GM11168 (cell line): ENCODE results near the gene KRT32.

Experiments used
- in situ Hi-C: fragments of 300-500 bp; cut with MboI; formaldehyde crosslinking; loops from one replicate; pipeline ENCODE4 v1.12.0; 2022; ENCODE audit warnings: low sequenced_read_pairs; ENCODE audit not compliant: unreplicated experiment

KRT32 gene

DNA sequence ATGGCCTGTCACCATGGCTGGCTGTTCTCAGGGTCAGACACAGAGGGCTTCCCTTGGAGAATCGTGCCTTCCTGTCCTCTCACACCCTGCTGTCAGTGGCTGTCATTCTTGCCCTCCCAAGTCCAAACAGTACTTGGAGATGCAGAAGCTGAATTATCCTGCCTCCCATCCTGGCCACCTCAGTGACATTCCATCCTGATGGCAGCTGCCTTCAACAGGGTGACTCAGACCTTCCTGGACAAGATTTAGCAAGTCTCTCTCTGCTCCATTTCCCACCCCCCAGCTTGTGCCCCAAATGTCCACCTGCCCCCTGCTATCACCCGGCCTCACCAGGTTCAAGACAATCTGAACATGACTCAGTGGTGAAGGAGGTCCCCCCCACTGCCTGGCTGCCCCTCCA, 27.3 kb upstream of the KRT32 start:
- in situ Hi-C loops = no loop called here

DNA sequence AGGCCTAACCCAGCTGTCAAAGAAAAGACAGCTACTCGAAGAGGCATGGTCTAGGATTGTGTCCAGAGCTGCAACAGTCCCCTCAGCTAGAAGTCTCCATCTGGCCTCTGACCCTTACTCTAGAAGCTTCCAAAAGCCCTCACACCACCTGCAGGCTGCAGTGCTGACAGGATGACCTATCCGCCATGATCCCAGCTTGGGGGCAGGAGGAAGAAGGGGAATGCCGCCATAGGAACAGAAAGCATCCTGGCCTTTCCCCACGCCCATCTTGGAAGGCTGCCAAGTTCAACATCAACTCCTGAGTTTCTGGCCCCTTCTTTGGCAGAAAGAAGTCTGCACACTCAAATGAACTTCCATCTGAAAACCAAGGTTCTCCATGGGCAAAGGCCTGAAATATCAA, 25.6 kb upstream of the KRT32 start:
- in situ Hi-C loops = no loop called here

DNA sequence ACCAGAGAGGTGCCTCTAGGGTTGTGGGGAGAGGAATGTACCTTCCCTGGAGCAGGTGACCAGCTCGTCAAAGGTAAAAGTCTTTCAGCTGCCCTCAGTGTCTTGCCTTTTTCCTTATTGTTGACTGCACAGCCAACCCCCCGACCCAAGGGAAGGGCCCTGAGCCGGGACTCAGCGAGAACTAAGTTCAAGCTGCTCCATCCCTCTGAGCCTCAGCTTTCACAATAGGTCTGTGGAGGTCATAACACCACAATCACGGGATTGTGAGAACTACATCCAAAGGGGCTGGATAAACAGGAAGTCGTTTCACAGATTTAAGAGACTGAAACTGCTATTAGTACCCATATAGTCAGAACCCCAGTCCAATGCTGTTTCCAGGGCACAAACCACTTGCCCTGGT, 25.2 kb upstream of the KRT32 start:
- in situ Hi-C loops = no loop called here

DNA sequence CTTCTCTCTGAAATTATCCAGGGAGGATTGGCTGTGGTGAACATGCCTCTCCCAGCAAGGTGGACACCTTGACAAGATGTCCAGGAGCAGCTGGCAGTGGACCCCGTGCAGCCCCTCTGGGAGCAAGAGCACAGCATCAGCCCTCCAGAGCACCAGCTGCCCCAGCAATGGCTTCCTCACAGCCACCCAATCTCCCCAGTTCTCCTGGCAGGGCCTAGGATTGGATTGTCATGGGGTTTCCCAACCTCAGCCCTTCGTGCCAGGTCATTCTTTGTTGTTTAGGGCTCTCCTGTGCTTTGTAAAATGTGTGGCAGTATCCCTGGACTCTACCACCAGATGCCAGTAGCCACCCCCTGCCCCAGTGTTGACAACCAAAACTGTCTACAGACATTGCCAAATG, 24.3 kb upstream of the KRT32 start:
- in situ Hi-C loops = no loop called here

DNA sequence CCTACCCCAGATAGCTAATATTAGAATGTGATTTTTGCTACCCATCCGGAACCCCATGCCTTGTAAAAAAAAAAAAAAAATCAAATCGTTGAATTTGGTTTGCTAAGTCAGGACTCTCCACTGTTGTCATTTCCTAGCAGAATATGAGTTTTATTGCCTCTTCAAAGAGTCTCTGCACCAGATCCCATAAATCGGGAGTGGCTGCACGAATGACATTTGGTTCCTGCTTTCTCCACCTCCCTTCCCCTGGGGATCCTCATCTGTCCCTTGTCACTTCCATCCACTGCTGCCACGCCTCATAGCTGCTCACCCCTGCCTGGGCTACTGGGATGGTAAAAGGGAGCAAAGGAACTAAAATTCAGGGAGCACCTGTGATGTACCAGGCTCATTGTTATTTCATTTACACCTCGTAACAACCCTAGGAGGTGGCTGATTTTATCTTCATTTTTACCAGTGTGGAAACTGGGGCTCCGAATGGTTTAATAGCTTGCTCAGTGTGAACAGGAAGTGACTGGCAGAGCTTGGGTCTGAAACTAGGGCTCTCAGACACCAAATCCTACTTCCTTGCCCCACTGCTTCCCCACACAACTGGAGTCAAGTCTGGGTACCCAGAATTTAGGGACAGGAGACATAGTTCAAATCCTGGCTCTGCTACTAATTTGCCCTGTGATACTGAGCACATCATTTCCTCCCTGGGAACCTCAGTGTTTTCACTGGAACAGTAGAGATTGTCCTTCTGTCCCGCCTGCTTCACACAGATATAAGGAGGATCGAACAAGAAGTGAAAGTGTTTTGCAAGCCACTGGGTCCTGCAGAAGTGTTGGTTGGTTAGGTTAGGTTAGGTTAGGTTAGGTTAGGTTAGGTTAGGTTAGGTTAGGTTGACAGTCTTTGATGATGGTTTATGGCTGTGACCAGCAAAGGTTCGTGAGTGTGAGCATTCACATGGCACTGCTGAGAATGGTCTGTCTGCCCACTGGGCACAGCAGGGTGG, 23.1 kb upstream of the KRT32 start:
- in situ Hi-C loops = no loop called here

DNA sequence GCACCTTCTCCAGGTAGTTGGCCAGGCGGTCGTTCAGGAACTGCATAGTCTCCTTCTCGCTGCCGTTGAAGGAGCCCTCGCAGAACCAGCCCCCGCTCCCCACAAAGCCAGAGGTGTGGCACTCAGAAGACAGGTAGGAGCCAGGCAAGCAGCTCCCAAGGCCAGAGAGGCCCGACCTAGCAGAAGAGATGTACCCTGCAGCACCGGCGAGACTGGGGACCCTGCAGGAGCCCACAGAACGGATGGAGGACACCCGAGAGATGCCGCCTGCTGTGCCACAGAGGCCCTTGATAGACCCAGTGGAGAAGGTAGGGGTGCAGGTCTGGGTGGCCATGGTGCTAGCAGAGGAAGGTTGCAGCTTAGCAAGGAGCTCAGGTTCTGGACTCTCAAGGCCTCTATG, 22.3 kb upstream of the KRT32 start, which contains the start of gene KRT36:
Gene KRT36, minus strand, starts transcription at position 380 of the 400 bp plus-strand sequence. Its CDS starts 46 bp downstream, at position 334.
- in situ Hi-C loops = no loop called here

DNA sequence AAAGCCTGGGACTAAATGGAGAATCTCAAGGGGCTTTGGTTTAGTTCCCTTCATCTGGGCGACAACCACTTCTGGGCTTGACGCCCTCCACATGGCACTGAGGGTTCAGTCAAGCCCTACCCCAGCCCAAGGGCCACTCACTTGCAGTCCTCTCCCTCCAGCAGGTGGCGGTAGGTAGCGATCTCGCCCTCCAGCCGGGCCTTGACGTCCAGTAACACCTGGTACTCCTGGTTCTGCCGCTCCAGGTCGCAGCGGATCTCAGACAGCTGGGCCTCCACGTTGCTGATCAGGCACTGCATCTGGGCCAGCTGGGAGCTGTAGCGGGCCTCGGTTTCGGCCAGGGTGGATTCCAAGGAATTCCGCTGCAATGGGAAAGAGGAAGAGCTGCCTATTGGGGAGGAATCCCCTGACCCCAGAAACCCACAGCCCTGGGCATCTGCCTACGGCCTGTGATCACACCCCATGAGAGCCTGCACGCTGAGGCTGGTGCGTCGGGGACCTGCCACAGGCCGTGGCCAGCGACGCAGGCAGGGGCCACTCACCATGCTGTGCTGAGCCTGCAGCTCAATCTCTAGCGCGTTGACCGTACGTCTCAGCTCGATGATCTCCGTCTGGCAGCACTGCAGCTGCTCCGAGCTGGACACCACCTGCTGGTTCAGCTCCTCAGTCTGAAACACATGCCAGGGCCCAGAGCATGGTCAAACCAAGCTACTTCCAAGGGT, 19.8 kb upstream of the KRT32 start:
- in situ Hi-C loops = no loop called here

DNA sequence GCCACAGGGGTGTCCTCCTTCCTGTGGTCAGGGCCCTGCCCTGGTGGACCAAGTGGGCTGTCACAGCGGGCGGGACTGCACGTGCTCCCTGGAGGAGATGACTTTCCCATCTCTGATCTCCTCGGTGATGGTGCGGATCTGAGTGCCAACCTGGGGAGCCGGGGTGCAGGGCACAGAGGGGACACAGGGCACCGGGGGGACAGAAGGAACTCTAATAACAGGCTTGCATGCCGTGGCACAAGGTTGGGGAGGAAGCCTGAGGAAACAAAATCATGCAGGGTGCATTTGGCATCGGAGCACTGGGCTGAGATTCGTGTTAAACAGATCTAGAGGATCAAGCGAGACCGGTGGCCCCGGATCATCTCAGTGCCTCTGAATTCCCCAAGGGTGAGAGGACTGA, 19.1 kb upstream of the KRT32 start:
- in situ Hi-C loops = no loop called here

DNA sequence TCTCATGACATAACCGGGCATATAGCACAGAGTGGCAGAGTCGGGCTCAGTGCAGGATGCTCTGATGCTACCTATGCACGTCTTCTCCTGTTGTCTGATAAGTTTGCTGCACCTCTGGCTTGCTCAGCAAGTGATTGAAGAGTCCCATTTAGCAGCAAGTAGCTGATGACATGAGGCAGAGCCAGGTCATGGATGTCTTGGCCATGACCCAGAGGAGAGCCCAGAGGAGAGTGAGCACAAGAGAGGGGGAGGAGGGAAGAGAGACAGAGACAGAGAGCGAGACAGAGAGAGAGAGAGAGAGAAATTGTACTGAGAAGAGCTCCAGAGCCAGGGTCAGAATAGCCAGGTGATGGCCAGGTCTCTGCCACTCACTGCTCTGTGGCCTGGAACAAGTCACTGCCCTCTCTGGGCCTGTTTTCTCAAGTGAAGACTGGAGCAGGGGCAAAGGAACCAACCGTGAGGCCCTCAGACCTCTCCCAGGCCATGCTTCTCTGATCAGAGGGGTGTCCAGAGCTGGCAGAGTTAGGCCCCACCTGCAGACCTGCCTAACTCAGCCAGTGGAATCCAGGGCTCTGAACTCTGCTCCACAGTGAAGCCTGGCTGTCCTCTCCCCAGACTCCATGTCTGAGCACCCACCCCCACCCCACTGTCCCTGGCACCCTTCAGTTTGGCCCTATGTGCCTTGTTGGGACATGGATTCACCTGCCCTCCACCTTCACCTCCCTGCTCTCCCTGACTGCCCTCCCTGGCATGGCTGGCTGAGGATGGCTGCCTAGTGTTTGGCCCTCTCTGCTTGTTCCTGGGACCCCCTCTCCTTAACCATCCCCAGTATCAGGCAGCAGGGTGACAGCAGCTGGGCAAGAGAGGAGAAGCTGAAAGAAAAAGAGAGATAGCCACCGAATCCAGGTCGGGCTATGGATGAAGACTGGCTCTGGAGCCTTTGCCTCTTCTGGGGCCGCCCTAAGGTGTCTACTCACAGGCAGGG, 18.0 kb upstream of the KRT32 start:
- in situ Hi-C loops = no loop called here

DNA sequence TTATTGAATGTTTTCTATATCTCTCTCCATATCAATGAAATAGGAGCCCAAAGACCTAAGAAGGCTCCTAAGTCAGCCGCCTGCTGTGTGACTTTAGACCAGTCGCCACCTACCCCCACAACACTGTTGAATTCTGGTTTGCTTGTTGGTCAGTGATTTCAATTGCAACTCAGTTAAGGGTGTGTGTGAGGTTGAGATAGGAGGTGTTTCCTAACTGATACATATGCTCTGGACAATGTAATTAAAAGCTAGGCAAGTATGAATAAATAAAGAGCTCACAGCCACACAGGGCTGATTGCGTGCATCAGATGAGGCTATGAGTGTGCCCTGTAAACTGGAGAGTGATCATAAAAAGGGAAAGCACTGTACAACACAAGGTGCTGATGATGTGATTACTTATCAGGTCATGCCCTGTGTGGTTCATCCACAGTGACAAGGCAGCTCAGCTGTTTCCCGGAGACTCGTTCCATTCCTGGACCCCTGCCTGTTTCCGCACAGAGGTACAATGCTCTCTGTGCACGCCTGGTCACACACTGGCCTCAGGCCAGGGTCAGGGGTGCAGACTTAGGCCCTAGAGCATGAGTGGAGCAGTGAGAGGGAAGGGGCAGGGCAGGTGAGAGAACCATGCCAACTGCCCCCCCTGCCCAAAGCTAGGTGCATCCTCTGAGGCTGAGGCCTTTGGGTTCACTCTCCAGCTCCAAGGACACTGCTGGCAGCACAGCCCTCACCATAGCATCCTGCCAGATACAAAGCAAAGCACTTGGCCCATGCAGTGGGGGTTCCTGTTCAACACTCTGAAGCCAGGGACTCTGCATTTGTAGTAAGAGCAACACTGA, 17.0 kb upstream of the KRT32 start:
- in situ Hi-C loops = no loop called here

DNA sequence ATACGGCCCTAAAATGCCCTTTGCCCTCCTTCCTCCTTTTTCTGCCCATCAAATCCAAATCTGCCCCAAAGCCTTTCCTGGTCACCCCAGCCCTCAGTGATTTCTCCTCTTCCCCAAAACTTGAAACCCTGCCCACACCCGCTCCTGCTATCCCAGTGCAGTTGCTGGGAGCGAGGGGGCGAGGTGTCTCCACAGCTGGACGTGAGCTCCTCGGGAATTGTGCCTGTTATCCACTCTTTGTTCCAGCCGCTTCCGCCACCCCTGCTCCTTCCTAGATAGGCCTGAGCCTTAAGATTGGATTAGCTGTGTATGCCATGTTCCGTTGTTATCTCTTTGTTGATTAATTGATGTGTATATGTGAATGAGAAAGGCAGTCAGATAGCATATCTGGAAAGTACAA, 16.3 kb upstream of the KRT32 start:
- in situ Hi-C loops = no loop called here

DNA sequence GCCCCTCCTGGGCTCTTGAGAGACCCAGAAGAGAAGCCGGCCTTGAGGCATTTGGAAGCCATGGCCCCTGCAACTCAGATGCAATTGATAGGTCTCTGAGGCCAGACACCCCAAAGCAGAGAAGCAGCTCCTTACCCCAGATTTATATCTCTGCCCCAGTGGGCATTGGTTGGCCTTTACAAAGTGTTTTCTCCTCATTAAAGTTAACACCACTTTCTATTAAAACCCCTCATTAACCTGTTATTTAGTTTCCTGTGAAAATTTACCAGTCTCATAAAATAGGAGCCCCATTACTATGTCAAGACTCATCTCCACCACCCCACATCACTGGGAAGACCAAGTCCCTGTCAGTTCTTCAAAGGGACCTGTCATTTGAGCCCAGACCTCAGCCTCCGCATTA, 13.8 kb upstream of the KRT32 start, which contains the start of gene KRT35:
Gene KRT35, minus strand, starts transcription at position 116 of the 400 bp plus-strand sequence. Its CDS starts 54 bp downstream, at position 62.
- in situ Hi-C loops = no loop called here

DNA sequence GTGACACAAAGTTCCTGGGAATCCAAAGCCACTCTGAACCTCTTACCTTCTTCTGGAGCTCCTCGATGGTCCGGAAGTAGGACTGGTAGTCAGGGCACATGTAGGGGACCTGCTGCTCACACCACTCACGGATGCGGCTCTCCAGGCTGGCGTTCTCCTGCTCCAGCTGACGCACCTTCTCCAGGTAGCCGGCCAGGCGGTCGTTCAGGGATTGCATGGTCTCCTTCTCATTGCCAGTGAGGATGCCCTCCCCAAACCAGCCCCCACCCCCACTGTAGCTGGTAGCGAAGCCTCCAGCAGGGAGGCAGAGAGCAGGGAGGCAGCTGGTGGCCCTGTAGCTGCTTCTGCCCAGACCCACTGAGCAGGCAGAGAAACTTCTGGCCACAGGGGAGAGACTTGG, 13.4 kb upstream of the KRT32 start:
- in situ Hi-C loops = no loop called here

DNA sequence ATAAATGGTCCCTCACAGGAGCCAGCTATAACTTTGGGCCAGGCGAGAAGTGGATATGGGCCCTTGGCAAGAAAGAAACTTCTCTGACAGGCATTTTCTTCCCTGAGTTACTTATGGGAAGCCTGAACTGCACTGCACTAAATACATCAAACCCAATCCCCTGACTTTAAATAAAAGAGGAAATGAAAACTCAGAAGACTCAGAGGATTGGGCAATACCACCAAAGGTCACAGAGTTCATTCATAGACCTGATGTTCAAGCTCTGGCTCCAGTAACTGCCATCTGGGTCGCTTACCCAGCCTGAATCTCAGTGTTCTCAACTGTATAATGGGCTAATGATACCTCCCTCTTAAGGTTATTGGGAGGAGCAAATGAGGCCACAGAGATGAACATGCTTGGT, 12.9 kb upstream of the KRT32 start:
- in situ Hi-C loops = no loop called here

DNA sequence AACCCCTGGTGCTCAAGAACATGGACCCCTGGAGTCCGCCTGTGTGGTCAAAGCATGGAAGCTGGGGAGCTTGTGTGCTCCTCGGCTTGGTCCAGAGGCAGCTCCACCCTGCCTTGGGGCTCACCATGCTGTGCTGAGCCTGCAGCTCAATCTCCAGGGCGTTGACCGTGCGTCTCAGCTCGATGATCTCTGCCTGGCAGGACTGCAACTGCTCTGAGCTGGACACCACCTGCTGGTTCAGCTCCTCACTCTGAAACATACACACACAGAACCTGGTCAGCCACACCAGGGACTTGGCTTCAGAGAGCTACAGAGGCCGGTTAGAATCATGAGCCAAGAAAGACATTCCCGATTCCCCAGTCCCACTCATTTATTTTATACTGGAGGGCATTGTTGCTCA, 11.1 kb upstream of the KRT32 start:
- in situ Hi-C loops = no loop called here

DNA sequence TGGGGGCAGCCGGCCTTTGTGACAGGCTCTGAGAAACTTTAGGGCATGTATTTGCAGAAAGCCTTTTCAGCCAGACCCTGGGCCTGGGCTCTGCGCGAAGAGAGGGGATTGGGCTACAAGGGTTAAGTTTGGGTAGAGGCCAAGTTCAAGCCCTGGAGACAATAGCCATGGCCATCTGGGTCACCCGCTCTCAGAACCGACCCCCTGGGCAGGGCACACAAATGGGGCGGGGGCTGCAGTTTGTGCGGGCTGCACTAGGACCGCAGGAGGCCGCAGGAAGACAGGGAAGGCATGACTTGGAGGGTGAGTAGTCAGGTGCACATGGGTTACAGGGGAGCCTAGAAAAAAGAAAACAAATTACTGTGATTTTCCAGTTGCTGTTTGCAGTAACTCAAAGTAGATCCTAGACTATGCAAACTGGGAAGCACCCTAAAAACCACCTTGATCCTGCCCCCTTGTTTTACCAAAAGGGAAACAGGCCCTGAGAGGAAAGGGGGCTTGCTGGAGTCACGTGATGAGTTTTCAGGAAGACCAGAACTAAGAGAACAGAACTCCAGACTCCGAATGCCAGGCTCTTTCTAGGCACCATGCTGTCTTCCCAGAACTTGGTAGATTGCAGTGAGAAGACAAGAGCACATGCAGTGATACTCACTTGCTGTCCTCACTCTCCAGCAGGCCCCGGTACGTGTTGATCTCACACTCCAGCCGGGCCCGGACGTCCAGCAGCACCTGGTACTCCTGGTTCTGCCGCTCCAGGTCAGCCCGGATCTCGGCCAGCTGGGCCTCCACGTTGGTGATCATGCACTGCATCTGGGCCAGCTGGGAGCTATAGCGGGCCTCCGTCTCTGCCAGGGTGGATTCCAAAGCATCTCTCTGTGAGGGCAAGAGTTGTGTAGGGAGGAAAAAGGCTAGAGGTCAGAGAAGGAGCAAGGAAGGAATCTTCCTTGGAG, 10.0 kb upstream of the KRT32 start:
- in situ Hi-C loops = no loop called here

DNA sequence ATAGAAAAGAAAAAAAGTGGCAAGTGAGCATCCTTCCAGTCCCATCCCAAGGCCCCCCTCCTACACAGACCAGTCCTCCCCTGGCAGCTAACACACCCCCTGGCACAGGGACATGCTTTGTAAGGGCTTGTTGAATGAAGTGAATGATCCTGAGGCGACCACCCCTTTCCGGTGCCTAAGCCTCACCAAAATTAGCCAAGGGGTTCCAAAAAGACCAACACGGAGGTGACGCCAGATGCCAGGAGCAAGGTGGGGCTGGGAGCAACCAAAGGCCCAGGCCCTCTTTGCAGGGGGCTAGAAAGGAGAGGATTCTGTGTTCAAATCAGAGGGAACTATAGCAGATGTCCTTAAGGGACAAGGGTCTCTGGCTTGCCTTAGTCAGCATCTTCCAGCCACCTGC, 8.2 kb upstream of the KRT32 start:
- in situ Hi-C loops = no loop called here

DNA sequence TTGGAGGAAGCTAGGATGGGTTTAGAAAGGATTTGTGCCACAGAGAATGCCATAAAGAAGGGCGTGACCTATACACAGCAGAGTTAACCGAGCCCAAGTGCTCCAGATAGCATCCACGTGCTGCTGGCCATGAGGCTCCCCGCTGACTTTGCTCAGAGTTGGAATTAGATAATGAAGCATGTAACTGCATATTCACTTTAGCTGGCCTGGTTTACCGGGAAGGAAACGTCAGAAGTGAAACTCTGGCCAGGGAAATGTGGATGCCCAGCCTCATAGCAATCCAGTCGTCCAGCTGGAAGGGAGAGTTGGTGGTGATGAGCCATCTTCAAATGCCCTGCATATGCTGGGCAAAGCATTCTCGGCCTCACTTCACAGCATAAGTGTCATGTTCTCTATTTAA, 7.7 kb upstream of the KRT32 start:
- in situ Hi-C loops = no loop called here
